GM18907 (cell line): ENCODE results near the gene SEMA5A.
"Not testable (repeated sequence)": the region's sequence is repeated elsewhere in the genome, so short reads cannot be mapped to it uniquely, and the experiment has no call there.

ENCODE experiments used
- ATAC-seq: cut with Tn5 transposase; IDR thresholded peaks from one replicate; pipeline ENCODE4 v1.9.1; 2021; ENCODE audit warnings: mild to moderate bottlenecking, moderate library complexity; ENCODE audit not compliant: unreplicated experiment

The SEMA5A gene

GRCh38 chr5:9363449-9363848 lies 182.4 kb downstream of the SEMA5A start:
- ATAC-seq, result no peak

- peak; percentile 55 for ATAC-seq
Measured at GRCh38 chr5:9363026-9363425, 182.8 kb downstream of the SEMA5A start.

- peak; percentile 49 for ATAC-seq
Measured at GRCh38 chr5:9362600-9362999, 183.3 kb downstream of the SEMA5A start.

- peak; percentile 78 for ATAC-seq
Measured at GRCh38 chr5:9361835-9362234, 184.0 kb downstream of the SEMA5A start.

GRCh38 chr5:9358961-9359685 lies 186.8 kb downstream of the SEMA5A start:
- ATAC-seq, result no peak

DNA sequence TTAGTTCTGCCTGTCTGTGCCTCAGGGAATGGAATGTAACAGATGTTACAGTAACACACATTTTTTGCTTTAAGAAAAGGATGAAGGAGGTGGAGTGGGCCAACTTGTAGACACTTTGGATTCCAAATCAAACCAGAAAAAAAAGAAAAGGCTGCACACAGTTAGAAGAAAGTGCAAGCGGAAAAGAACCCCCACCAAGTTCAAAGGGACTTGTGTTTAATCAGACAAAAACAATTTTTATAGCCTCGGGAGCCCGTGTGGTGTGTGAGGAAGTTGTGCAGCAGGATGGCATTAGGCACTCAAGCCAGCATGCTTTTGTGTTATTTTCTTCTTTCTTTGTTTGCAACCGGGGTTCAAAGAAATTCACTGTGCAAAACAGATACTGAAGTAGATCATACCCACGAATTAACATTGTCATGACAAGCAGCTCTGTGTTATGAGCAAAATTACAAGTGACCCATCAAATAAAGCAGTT lies 189.5 kb downstream of the SEMA5A start:
- ATAC-seq, result no peak

DNA sequence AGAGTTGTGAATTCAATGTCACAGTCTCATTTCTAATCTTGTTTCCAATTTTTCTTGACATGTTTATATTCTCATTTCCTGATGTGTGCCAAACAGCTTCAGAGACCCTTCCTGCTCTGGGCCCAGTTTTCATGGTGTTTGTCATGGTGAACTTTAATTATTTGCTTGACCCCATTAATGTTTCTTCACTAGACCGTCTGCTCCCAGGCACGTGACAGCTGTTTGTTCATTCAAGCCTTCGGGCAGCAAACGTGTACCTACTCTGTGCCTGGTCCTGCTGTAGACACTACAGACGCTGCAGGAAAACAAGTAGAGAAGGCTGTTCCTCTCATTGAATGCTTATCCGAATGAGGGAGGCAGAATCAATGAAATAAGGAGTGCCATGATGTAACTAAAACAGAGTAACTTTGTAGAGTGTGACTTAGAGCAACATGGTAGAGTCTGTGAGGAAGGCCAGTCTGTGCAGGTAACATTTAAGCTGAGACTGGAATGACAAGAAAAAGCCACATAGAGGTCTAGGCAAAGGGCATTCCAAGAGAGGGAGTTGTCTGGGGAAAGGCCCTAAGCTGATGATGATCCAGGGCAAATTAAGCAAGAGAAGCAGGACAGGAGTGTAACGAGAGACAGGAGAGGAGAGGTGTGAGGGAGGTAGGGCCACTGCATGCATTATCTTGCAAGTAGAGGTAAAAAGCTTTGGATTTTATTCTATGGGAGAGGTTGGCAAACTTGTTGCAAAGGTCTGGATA lies 191.4 kb downstream of the SEMA5A start:
- no peak for ATAC-seq

- not testable (repeated sequence) for ATAC-seq
Measured at GRCh38 chr5:9353048-9353447, 192.8 kb downstream of the SEMA5A start.

DNA sequence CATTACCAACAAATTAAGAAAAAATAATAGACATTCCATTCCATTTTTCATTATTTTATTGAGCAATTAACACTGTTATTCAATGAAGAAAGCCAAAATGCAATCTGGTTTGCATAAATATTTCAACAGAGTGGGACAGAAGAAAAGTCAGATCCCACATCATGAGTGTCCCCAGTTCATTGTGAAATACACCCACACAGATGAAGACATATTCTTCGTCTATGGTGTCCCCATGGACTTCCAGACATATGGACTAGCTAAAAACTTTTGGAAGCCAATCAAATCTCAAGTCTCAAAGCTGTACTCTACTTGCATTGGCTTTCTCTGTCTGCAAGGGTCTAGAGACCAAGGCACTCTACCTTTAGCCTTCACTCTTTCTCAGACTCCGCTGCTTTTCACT lies 194.3 kb downstream of the SEMA5A start:
- ATAC-seq, result no peak

DNA sequence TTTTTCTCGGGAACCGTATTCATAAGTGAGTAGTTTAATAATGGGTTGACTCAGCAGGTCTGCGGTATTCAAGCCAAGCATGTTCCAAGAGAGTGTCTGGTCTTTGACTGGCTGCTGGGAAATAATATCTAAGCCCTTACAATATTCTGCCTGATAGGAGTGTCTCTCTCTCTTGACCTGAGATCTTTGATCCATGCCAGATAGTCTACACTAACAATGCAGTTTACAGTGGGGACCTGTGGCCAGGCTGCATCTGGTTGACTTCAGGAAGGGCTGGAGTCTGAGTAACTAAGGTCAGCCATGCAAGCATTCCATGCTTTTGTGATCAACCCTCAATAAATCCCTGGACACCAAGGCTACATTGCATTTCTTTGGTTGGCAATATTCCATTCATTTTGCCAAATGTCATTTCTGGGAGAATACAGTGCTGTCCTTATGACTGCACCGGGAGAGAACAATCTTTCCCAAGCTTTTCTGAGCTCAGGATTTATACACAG lies 195.5 kb downstream of the SEMA5A start:
- ATAC-seq, result no peak

DNA sequence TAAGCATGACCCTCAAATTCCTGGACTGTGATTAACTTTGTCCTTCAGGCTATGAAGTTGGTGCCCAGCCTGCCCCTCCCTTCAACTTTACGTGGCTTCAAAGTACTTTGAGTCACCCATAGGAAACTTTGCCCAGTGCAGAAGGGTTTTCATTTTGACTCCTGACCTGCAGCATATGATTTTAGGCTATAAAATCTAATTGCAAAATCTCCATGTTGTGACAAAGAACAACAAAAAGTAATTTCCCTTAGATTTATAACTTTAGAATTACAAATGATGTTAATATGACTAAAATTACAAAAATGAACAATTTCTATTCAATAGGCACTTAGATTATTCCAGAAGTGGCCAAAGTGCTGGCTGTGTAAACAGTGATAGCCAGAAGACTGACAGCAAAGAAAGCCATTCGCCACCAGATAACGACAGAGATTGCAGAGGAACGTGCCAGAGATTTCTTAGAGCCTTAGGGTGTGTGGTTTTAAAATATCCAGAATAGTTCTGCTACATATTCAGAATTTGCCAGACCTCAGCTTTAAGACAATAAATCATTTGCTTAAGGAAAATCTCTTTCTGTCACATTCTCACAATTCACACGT lies 197.4 kb downstream of the SEMA5A start:
- no peak for ATAC-seq

DNA sequence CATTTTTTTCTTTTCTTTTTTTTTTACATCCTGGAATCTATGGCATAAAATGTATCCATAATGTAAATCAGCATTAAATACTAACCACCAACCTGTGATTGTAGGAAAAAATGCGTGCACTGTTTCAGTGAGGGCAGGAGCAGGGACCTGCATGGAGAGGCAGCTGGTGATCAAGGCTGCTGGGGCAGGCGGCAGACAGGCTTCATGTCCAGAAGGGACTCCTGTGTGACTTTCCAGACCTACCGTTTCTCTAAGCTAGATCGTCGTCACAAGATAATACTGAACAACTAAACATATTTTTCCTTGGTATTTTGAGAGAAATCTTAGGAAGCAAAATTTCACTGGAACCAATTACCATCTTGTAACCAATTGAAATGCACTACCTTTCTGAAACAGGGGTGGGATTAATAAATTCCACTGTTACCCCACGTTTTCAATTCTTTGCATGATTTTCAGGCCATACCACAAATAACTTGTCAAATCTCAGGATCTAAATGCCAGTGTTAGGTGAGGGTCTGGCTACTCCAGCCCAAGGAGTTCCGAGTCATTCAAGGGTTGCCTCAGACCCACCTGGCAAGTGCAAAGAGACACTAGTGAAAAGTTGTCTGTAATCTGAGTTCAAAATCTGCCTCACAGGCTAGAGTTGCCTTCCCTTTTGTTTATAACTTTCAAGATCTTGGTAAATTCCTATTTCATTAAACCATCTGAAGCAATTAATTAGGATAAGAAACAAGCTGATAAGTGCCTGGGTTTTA lies 198.2 kb downstream of the SEMA5A start:
- ATAC-seq, result no peak

DNA sequence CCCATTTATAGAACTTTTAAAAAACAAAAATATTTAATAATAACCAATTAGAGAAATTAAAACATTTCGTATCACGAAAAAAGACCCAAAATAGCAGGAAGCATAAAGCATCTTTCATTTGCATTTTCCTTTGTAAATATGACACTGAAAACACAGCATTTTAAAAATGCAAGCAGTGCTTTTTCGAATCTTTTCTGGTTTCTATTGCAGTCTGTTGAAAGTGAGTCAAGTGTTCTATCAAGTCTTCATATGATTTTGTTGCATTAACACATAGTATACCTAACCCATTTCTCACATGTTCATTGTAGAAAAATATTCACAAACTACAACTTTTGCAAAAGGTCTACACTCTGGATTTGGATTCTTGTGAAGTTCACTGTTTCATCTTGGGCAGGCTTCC lies 198.8 kb downstream of the SEMA5A start:
- ATAC-seq, result no peak

DNA sequence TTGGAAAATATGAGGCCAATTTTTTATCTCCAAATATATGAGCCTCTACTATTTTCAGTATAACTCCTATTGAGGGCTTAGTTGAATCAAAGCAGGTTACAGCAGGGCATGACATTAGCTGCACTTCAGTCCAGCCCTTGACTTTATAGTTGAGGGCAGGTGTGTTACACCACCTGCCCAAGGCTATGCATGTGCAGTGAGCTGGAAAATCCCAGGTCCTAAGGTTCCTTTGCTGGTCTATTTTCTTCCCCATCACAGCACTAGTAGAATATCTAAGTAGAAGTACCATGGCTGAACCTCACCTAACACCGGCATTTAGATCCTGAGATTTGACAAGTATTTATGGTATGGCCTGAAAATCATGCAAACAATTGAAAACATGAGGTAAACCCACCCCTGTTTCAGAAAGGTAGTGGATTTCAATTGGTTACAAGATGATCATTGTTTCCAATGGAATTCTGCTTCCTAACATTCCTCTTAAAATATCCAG lies 201.1 kb downstream of the SEMA5A start:
- no peak for ATAC-seq

GRCh38 chr5:9343146-9343850 lies 202.6 kb downstream of the SEMA5A start:
- ATAC-seq, result no peak

- no peak for ATAC-seq
Measured at GRCh38 chr5:9342161-9342787, 203.6 kb downstream of the SEMA5A start.

DNA sequence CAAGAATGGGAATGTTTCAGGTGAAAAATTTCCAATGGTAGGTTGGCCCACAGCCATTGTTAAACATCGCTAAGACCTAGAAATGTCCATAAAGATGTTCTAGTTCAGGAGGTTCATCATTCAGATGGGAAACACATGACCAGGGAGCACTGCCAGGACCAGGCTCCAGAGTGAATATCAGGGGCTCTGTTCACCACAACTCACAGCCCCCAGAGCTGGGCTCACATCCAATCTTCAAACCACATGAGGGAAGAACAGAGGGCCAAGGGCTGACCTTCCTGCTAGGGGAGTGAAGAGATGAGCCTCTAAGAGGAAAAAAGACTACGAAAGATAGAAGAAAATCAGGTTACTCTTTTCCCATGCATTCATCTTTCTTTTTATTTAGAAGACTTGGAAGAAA lies 205.8 kb downstream of the SEMA5A start:
- ATAC-seq, result no peak

DNA sequence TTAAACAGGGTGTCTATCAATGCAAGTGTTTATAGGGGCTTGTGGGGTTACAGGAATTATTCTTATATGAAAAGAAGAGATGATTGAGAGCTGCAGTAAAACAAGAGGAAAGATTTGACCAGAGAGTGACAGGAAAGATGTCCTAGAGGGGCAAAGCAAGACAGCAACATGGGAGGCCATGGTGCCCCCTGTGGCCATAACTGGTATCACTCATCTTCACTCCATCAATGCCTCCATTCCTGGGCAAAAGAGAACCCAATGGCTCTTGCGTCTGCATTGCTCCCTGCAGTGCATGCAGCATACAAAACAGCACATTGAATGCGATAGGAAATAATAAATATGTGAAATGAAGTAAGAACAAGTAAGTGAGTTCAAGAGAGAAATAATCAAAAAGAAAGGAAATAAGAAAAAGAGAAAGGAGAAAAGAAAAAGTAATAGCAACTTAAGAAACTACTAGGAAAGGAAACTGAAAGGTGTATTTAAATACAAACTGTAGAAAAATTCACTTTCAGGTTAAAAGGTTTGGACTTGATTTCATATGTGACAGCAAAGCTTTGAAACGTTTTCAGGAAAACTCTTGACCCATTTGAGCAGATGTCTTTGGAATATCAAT lies 206.6 kb downstream of the SEMA5A start:
- ATAC-seq, result no peak

DNA sequence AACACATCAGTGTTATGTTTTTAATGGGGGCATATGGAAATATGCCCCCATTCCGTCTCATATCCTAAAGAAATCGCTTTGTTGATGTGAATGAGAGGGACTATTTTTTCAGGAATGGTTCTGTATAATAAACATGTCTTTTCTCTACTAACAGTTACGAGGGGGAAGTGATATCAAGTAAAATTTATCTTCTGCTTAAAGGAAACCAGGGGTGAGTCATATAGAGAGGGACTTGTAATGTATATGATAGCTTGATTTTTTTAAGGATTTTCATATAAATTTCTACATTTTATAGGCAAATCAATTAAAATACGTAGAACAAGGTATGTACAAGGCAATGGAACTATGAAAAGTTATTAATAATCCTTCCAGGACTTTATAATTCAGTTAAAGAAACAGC lies 207.1 kb downstream of the SEMA5A start:
- no peak for ATAC-seq
